Activated naive CD4-positive, alpha-beta T cell treated with anti-CD3 and anti-CD28 coated beads, Interleukin-2, amount 50 U/mL, for 72 hours (primary cell): ENCODE results near the gene LGR6. TPM values are rescaled to one million over a fixed set of nuclear protein-coding genes. Genes with fewer than 3 reads are reported as not detected.

Source experiments
- ATAC-seq, 2 donors: fragments of 150-1000 bp; cut with Tn5 transposase; 2 replicates each; pipeline ENCODE4 v1.10.0; 2021; ENCODE audit warnings: mild to moderate bottlenecking in 2 of 2, moderate library complexity in 2 of 2
- DNase-seq, 2 donors: peaks; one replicate each; pipeline ENCODE4 v3.0.0; 2021 to 2022; ENCODE audit warnings: low spot score in 2 of 2
- H3K27ac Mint-ChIP-seq, 2 donors: one replicate each; pipeline ENCODE4 v1.8.0; 2022; ENCODE audit warnings: mild to moderate bottlenecking in 2 of 2, mixed read lengths in 2 of 2
- H3K36me3 Mint-ChIP-seq, 2 donors: one replicate each; pipeline ENCODE4 v1.8.0; 2022; ENCODE audit warnings: mixed read lengths in 2 of 2
- H3K9me3 Mint-ChIP-seq, 2 donors: one replicate each; pipeline ENCODE4 v1.8.0; 2022; ENCODE audit warnings: mixed read lengths in 2 of 2
- total RNA-seq, 2 donors: library from RNA; stranded (reverse); gene quantifications; one replicate each; pipeline ENCODE4 v1.2.3, GENCODE V29; 2022

The LGR6 gene
- total RNA-seq, 2 donors from 2014 or later, result 0.14 TPM

DNA sequence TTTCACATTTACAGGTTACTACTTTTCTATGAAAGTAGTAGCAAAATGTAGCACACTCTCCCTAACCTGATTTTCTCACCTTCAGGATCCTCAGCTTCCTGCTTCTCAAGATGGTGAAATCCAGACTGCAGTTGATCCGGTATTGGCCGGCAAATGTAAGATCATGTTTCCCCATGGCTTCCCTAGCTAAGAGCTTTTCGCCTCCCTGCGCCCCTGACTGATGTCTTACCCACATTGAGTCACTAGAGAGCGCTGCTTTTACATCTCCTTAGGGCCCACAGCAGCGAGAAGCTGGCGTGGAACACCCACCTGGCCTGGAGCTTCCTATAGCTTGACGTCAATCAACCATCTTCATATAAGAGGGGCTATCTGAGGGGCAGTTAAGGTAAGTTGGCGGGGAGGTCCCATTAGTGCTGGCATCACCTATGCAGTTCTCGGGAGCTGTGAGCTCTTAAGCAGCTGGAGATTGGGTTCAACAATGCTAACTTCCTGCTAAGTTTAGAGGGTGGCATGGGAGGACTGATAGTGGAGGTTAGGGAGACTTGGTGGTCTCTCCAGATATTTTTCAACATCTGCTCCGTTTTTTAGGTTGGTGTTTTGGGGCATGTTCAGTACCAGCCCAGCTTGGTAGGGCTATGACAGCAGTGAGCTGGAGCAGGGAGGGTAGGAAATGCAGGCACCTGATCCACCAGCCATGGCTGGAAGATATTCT is 38.7 kb upstream of the LGR6 start:
- Mint-ChIP-seq H3K9me3 (no peaks in the 10 kb centered on the region), H3K36me3 (peaks cover 49 to 57% of the 10 kb centered on the region in 2 donors), H3K27ac (peak overlapping the region; percentile 44 to 94)
- DNase-seq (no peak), ATAC-seq (peak in 1 of 2 donors; percentile 42)

DNA sequence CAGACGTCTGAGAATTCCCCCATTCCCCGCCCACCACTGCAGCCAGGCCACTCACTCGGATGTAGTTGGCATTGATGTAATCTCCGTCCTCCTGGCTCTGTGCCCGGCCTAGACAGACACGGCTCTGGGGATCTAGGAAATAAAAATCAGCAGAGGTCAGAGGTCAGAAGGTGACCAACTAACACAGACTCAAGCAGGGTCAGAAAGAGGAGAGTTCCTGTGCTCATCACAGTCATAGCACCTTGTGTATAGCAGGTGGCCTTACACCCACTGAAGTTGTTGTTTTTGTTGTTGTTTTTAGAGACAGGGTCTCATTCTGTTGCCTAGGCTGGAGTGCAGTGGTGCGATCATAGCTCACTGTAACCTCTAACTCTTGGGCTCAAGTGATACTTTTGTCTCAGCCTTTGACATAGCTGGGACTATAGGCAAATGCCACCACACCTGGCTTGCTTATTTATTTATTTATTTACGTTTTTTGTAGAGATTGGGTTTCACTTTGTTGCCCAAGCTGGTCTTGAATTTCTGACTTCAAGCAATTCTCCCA is 38.0 kb upstream of the LGR6 start:
- ATAC-seq, result no peak
- H3K9me3 Mint-ChIP-seq, result no peaks in the 10 kb centered on the region
- peaks cover 50 to 63% of the 10 kb centered on the region in 2 donors for H3K36me3 Mint-ChIP-seq
- DNase-seq, result no peak
- peak overlapping the region; percentile 44 to 94 for H3K27ac Mint-ChIP-seq

- ATAC-seq, result no peak
- peak overlapping the region in 1 of 2 donors; percentile 86 for H3K27ac Mint-ChIP-seq
- H3K36me3 Mint-ChIP-seq, result peaks cover 42 to 61% of the 10 kb centered on the region in 2 donors
- no peak for DNase-seq
- H3K9me3 Mint-ChIP-seq, result no peaks in the 10 kb centered on the region
Observed at GRCh38 chr1:202156590-202156989, 37.0 kb upstream of the LGR6 start.

GRCh38 chr1:202157945-202158344 is 35.7 kb upstream of the LGR6 start:
- H3K9me3 Mint-ChIP-seq, result no peaks in the 10 kb centered on the region
- peak overlapping the region; percentile 99 to 100 for H3K27ac Mint-ChIP-seq
- peaks cover 42 to 56% of the 10 kb centered on the region in 2 donors for H3K36me3 Mint-ChIP-seq
- DNase-seq, result no peak
- no peak for ATAC-seq

DNA sequence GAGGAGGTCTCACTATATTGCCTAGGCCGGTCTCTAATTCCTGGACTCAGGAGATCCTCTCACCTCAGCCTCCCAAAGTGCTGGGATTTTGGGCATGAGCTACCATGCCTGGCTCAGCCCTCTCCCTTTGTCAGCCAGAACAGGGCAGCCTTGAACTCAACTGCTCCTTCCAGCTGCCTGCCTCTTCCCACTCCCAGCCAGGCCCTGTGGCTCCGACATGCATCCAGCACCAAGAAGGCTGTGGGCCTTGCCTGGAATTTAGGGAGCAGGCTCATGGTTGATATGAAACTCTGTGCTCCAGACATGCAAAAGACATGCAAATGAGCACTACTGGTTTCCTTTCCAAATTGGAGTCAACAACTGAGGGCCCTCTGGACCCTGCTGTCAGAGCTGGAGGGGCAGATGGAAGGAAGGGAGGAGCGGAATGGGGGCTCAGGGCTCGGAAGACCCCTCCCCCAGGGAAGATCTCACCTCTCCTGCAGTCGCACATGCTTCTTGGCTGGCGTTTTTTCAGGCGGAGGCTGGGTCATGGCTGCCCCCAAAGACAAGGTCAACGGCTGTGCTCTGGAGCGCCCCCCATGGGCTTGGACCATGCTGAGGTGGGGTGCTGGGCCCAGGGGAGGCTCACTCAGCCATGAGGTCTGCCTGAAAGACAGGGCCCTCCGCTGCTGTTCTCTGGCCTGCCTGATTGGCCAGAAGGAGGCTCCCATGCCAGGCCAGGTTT is 34.6 kb upstream of the LGR6 start:
- DNase-seq (peak in 1 of 2 donors; percentile 58), ATAC-seq (peak; percentile 17 to 22)
- Mint-ChIP-seq H3K9me3 (no peaks in the 10 kb centered on the region), H3K36me3 (peaks cover 34 to 50% of the 10 kb centered on the region in 2 donors), H3K27ac (peak overlapping the region; percentile 99 to 100)

GRCh38 chr1:202159534-202160371 is 33.8 kb upstream of the LGR6 start:
- H3K9me3 Mint-ChIP-seq, result no peaks in the 10 kb centered on the region
- ATAC-seq (peak; percentile 51 to 62), DNase-seq (peak; percentile 61 to 81)
- H3K27ac Mint-ChIP-seq, result peak overlapping the region; percentile 99 to 100
- H3K36me3 Mint-ChIP-seq, result peaks cover 30 to 46% of the 10 kb centered on the region in 2 donors

DNA sequence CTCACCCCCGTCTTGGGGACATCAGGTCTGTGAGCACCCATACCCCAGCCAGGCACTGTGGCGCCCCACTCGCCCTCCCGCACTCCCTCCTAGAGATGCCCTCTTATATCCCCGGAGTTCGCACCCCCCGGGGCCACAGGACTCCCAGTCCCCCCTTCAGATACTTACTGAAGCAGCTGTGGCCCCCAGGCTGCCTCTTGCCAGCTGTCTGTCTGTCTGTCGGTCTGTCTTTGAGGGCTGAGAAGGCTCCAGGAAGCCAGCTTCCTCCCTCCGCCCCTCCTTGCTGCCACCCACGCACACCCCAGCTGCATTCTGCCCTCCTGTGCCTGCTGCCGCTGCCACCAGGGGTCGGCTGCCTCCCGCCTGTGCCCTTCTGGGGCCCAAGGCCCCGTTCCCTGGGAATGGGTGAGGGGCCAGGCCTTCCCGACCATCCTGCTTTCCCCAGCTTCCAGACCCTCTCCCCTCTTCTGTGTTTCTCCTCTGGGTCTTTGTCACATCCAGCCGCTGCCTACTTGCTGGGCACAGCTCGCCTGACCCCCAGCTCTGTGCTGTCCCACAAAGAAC is 33.1 kb upstream of the LGR6 start, which contains the start of gene PTPN7:
PTPN7 (minus strand) TSS at position 226 of the 564 bp plus-strand sequence. CDS start 1,200 bp downstream, outside the sequence.
- H3K36me3 Mint-ChIP-seq, result peaks cover 27 to 39% of the 10 kb centered on the region in 2 donors
- ATAC-seq (peak; percentile 57 to 79), DNase-seq (peak; percentile 81 to 82)
- peak within 1 kb of the TSS; percentile 99 to 100 for H3K27ac Mint-ChIP-seq
- H3K9me3 Mint-ChIP-seq, result no peaks in the 10 kb centered on the region

- no peak for DNase-seq
- peak overlapping the region; percentile 99 to 100 for H3K27ac Mint-ChIP-seq
- ATAC-seq, result no peak
- no peaks in the 10 kb centered on the region for H3K9me3 Mint-ChIP-seq
- peaks cover 27 to 31% of the 10 kb centered on the region in 2 donors for H3K36me3 Mint-ChIP-seq
Observed at GRCh38 chr1:202161151-202162046, 32.2 kb upstream of the LGR6 start.

- DNase-seq, result no peak
- peak overlapping the region in 1 of 2 donors; percentile 100 for H3K27ac Mint-ChIP-seq
- ATAC-seq, result peak; percentile 1 to 14
- peaks cover 27 to 31% of the 10 kb centered on the region in 2 donors for H3K36me3 Mint-ChIP-seq
- H3K9me3 Mint-ChIP-seq, result no peaks in the 10 kb centered on the region
Observed at GRCh38 chr1:202162047-202162417, 31.6 kb upstream of the LGR6 start.

GRCh38 chr1:202162418-202163280 is 30.9 kb upstream of the LGR6 start:
- no peak for DNase-seq
- H3K27ac Mint-ChIP-seq, result peak overlapping the region; percentile 82 to 100
- H3K9me3 Mint-ChIP-seq, result no peaks in the 10 kb centered on the region
- H3K36me3 Mint-ChIP-seq, result peaks cover 27 to 31% of the 10 kb centered on the region in 2 donors
- ATAC-seq, result no peak

DNA sequence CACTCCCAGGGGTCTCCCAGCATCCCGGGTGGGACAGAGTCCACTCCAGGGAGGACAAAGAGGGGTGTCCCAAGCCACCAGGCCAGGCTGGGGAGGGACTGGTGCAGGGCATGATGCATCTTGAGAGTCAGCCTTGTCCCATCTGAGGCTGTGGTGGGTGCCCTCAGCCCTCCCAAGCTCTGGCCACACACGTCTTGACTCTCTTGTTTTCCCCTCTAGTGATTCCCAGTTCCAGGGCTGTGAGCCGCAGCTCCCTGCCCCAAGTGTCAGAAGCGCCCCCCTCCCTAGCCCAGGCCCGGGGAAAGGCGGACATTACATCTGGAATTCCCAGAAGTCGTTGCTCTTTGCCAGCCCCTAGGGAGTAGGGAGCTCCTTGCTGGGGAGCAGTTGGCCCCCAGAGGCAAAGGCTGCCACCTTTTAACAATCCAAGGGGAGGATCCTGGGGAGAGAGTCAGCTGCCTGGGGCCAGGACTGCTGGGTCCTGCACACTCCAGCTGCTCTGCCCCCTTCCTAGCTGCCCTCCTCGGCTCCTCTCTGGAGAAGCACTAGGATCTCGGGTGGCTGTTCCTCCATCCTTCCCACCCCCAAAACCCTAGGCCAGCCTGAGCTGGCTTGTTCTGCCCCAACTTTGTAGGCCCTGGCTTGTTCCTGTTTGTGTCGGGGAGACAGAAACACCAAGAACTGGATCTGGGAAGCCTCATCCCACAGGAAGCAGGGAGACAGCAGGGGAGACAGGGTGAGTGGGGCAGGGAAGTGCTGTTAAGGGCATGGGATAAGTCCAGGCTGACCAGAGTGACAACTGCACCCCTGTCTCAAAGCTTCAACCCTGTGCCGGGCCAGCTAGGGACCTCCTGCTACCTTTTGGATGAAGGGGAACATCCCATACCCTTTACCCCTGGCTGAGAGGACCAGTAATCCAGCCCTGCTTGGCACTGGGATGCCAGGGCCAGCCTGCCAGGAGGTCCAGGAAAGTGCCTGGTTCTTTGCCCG is 30.0 kb upstream of the LGR6 start:
- DNase-seq (no peak), ATAC-seq (no peak)
- peaks cover 21 to 24% of the 10 kb centered on the region in 2 donors for H3K36me3 Mint-ChIP-seq
- no peaks in the 10 kb centered on the region for H3K9me3 Mint-ChIP-seq
- H3K27ac Mint-ChIP-seq, result peak overlapping the region; percentile 82 to 100

GRCh38 chr1:202164271-202165037 is 29.1 kb upstream of the LGR6 start:
- H3K9me3 Mint-ChIP-seq, result no peaks in the 10 kb centered on the region
- peak overlapping the region; percentile 73 to 85 for H3K27ac Mint-ChIP-seq
- ATAC-seq, result peak; percentile 53 to 72
- DNase-seq, result peak in 1 of 2 donors; percentile 82
- peaks cover 12 to 16% of the 10 kb centered on the region in 2 donors for H3K36me3 Mint-ChIP-seq
